ENCODE measurements around the gene PACS2. TPM values are rescaled to one million over a fixed set of nuclear protein-coding genes. Genes with fewer than 3 reads are reported as not detected.
A peak's percentile ranks its signal among the peaks of the same experiment; 100 is the strongest.

Gene PACS2
- total RNA-seq, 1 donor from 2014 or later: 32.3 TPM

DNA sequence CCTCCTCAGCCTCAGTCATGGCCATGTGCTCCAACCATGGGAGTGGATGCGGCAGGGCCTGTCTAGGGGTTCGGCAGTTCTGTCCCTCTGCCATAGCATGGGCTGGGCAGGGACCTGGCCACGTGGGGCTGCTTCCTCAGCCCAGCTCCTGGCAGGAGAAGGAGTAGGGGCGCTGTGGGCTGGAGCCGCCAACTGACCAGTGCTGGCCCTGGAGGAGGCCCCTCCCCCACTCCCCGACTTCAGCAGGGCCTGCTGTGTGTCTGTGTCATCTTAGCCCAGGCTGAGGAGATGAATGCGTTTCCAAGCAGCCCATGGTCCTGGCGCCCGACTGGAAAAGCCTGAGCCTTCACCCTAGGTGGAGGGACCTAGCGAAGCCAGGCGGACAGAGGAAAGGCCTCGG, 2.7 kb upstream of the PACS2 start:
- no peak overlapping the region for H3K4me3 Mint-ChIP-seq
- no peak overlapping the region for H3K27ac Mint-ChIP-seq
- no peak for DNase-seq (ENCODE audit: low spot score)
- peaks cover 19% of the 10 kb centered on the region for H3K4me1 Mint-ChIP-seq (ENCODE audit: low read depth)
- no peaks in the 10 kb centered on the region for H3K36me3 Mint-ChIP-seq (ENCODE audit: low read depth)
- peaks cover 8% of the 10 kb centered on the region for H3K27me3 Mint-ChIP-seq (ENCODE audit: insufficient read depth)
- H3K9me3 Mint-ChIP-seq: no peaks in the 10 kb centered on the region
- intact Hi-C loops (cut with micrococcal nuclease): loop anchor here (10.0 kb wide), 1 partner anchor 517 kb away; the partner anchor contains the start of gene AKT1

DNA sequence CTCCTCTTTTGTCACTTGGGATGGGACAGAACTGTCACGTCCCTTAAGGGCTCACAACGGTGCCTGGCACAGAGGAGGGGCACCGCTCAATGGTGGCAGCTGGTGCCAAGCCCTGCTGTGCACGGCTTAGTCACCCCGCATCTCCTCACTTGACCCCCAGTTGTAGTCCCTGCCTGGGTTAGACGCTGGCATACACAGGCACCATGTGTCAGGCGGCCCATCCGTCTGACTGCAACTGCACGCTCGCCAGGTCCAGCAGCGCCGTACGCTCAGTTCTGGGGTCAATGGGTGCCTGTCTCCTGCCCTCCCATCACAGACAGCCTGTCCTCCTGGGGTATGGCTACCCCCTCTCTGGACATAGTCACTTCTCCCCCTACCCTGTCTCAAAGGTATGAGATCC, 1.6 kb upstream of the PACS2 start:
- H3K27ac Mint-ChIP-seq: peak overlapping the region; percentile 80
- H3K9me3 Mint-ChIP-seq: no peaks in the 10 kb centered on the region
- peak overlapping the region; percentile 86 for H3K4me3 Mint-ChIP-seq
- intact Hi-C loops (cut with micrococcal nuclease): loop anchor here (10.0 kb wide), 1 partner anchor 518 kb away; the partner anchor contains the start of gene AKT1
- no peaks in the 10 kb centered on the region for H3K36me3 Mint-ChIP-seq (ENCODE audit: low read depth)
- DNase-seq (ENCODE audit: low spot score): no peak
- H3K27me3 Mint-ChIP-seq (ENCODE audit: insufficient read depth): peaks cover 8% of the 10 kb centered on the region
- H3K4me1 Mint-ChIP-seq (ENCODE audit: low read depth): peaks cover 19% of the 10 kb centered on the region

DNA sequence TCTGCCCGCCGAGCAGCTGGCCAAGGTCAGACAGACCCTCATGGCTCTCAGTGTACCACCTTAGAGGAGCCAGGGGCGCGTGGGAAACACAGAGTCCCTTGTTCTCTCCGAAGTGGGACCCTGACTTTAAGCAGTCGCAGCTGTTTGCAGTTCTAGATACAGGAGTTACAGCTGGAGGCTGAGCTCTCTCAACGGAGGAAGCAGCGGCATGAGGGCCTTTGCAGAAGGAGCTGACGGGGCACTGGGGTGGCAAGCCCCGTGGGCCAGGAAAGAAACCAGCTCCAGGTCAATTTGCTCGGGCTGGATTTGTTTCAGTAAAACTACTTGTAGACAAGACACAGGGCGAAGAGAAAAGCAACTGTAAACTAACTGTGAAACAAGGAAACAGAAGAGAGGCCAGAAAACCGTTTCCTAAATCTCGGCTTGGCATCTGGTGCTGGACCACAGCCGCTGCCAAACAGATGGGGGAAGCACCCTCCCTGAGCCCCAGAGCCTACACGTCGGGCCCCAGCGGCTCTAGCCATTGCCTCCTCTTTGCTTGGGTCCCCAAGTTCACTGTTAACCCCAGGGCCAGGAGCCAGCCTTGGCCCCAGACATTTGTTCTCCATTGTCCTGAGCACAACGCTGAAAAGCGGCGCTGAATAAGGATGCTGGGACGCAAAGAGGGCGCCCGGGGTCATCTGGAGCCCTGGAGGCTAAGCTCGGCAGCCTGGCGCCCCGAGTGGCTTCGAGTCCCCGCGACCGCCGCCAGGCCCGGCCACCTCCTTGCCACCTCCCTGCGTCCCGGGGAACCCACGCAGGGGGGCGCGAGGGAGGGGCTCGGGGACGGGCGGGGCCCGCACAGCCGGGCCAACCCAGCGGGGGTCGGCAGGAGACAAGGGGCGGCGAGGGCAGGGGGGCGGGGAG, 914 bp upstream of the PACS2 start:
- Mint-ChIP-seq H3K4me3 (peak overlapping the region; percentile 86), H3K27me3 (ENCODE audit: insufficient read depth) (peaks cover 8% of the 10 kb centered on the region), H3K36me3 (ENCODE audit: low read depth) (no peaks in the 10 kb centered on the region), H3K27ac (peak overlapping the region; percentile 80), H3K4me1 (ENCODE audit: low read depth) (peaks cover 19% of the 10 kb centered on the region), H3K9me3 (no peaks in the 10 kb centered on the region)
- DNase-seq (ENCODE audit: low spot score): no peak
- intact Hi-C loops (cut with micrococcal nuclease): loop anchor here (1.0 to 10.0 kb wide), 3 partner anchors 12 to 519 kb away; partner anchors contain the start of genes AKT1, BRF1 and TEX22

DNA sequence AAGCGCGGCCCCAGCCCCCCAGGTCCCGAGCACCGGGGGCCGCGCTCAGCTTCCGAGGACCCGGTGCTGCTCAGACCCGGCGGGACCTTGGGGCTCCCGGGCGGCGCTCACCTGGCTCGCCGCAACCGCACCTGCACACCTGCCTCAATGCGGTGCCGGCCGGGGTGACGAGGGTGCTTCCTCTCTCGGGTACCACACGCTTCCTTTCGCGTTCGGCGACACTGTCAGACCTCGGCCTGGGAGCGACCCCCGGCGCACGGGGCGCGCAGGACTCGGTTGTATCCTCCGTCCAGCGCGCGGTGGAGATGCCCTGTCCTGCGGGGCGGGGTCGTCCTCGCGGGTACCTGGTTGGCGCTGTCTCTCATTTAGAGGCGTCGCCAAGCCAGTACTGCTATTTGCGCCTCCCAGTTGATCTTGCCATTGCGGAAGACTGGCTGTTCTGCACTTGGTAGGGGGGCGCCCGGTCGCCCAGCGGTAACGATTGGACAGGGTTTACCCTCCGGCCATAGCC, 718 bp downstream of the PACS2 start:
- intact Hi-C loops (cut with micrococcal nuclease): loop anchor here (10.0 kb wide), 1 partner anchor 520 kb away; the partner anchor contains the start of gene AKT1
- H3K4me3 Mint-ChIP-seq: peak overlapping the region; percentile 90
- H3K9me3 Mint-ChIP-seq: no peaks in the 10 kb centered on the region
- H3K27me3 Mint-ChIP-seq (ENCODE audit: insufficient read depth): peaks cover 11% of the 10 kb centered on the region
- peaks cover 24% of the 10 kb centered on the region for H3K4me1 Mint-ChIP-seq (ENCODE audit: low read depth)
- peak overlapping the region; percentile 78 for H3K27ac Mint-ChIP-seq
- H3K36me3 Mint-ChIP-seq (ENCODE audit: low read depth): peaks cover 1% of the 10 kb centered on the region
- DNase-seq (ENCODE audit: low spot score): peak; percentile 37

DNA sequence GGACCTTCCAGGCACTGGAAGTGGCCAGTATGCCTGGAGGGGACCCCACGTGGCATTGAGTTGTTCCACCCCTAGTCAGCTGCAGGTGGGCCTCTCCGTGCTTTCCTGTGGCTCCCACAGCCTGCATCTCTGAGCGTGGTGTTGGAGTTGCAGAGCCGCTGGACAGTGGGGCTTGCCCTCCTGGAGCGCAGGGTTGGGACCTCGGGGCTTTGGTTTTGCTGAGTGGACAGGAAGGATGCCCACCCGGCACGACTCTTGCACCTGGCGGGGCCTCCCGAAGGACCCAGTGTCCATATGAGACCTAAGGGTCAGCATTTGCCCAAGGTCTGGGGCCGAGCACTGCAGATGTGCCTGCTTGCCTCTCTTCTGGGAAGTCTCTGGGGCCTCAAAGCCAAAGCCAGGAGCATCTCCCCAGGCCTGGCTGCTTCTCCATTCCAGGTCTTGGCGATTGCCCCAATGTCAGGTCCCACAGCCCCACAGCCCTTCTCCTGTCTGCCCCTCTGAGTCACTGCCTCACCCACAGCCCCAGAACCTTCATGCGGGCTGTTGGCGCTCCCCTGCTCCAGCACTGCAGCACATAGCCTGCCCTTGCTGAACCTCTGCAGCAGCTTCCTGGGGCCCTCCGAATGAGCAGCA, 1.5 kb downstream of the PACS2 start:
- Mint-ChIP-seq H3K4me3 (peak overlapping the region; percentile 90), H3K4me1 (ENCODE audit: low read depth) (peaks cover 24% of the 10 kb centered on the region), H3K27me3 (ENCODE audit: insufficient read depth) (peaks cover 11% of the 10 kb centered on the region), H3K36me3 (ENCODE audit: low read depth) (peaks cover 1% of the 10 kb centered on the region), H3K9me3 (no peaks in the 10 kb centered on the region), H3K27ac (peak overlapping the region; percentile 78)
- intact Hi-C loops (cut with micrococcal nuclease): loop anchor here (2.0 to 10.0 kb wide), 2 partner anchors 37 to 521 kb away; partner anchors contain the start of gene AKT1
- DNase-seq (ENCODE audit: low spot score): no peak

DNA sequence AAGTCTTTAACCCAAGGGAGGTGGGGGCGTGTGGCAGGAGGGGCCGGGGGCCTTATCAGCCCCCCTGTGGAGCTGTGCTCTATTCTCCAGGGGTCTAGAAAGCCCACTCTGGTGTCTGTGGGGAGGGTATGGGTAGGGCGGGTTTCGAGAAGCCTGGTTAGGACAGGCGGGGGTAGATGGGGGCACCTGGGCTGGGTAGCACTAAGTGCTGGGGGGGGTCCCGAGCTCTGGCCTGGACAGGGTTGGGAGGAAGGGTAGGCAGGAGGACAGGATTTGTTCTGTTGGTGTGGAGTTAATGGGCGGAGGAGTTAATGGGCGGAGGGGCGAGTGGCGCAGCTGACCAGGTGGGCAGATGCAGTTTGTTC, 2.0 kb downstream of the PACS2 start:
- Mint-ChIP-seq H3K9me3 (no peaks in the 10 kb centered on the region), H3K27ac (no peak overlapping the region), H3K4me3 (peak overlapping the region; percentile 90), H3K36me3 (ENCODE audit: low read depth) (peaks cover 1% of the 10 kb centered on the region), H3K27me3 (ENCODE audit: insufficient read depth) (peaks cover 11% of the 10 kb centered on the region), H3K4me1 (ENCODE audit: low read depth) (peaks cover 24% of the 10 kb centered on the region)
- DNase-seq (ENCODE audit: low spot score): no peak
- intact Hi-C loops (cut with micrococcal nuclease): loop anchor here (2.0 to 10.0 kb wide), 2 partner anchors 36 to 522 kb away; partner anchors contain the start of gene AKT1

DNA sequence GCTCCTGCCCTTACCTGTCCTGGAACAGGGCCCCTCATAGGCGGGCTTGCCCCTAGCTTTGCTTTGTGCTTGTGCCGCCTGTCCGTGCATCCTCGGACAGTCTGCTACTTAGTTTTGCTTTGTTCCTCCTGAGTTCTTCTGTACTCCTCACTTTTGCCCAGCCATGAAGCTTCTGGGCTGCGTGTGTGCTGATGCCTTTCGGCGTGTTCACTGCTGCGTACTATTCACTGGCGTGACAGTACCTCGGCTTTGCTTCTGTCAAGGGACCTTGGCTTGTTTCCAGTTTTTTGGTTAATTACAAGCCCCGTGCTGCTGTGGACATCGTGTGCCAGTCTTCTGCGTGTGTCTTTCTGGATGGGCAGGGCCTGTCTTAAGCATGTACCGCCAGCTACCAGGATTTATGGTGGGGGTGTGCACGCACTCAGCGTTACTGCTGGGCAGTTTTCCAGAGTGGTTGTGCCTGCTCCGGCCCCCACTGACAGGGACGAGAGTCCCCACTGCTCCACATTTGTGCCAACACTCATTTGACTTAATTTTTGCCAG, 2.5 kb downstream of the PACS2 start:
- peaks cover 1% of the 10 kb centered on the region for H3K36me3 Mint-ChIP-seq (ENCODE audit: low read depth)
- peaks cover 11% of the 10 kb centered on the region for H3K27me3 Mint-ChIP-seq (ENCODE audit: insufficient read depth)
- peaks cover 24% of the 10 kb centered on the region for H3K4me1 Mint-ChIP-seq (ENCODE audit: low read depth)
- H3K27ac Mint-ChIP-seq: no peak overlapping the region
- intact Hi-C loops (cut with micrococcal nuclease): loop anchor here (2.0 to 10.0 kb wide), 2 partner anchors 36 to 522 kb away; partner anchors contain the start of gene AKT1
- peak overlapping the region; percentile 90 for H3K4me3 Mint-ChIP-seq
- no peaks in the 10 kb centered on the region for H3K9me3 Mint-ChIP-seq
- no peak for DNase-seq (ENCODE audit: low spot score)

DNA sequence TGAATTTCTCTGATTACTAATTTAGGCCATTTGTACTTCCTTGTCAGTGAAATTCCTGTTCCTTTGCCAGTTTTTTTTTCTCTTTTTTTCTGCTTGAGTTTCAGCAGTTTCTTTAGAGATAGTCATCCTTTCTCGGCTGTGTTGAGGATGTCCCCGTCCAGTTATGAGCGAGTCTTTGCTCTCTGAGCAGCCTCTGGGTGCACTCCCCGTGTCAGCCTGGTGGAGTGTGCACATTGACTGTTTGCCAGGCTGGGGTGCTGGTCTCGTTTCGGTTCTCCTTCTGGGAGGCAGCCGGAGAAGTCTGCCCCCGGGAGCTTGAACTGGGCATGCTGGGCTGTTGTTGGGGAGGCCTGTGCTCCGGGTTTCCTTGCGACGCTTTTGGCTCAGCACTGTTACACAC, 3.0 kb downstream of the PACS2 start:
- peaks cover 11% of the 10 kb centered on the region for H3K27me3 Mint-ChIP-seq (ENCODE audit: insufficient read depth)
- H3K9me3 Mint-ChIP-seq: no peaks in the 10 kb centered on the region
- H3K36me3 Mint-ChIP-seq (ENCODE audit: low read depth): peaks cover 1% of the 10 kb centered on the region
- H3K4me1 Mint-ChIP-seq (ENCODE audit: low read depth): peaks cover 24% of the 10 kb centered on the region
- intact Hi-C loops (cut with micrococcal nuclease): loop anchor here (2.0 to 10.0 kb wide), 2 partner anchors 35 to 523 kb away; partner anchors contain the start of gene AKT1
- H3K4me3 Mint-ChIP-seq: no peak overlapping the region
- DNase-seq (ENCODE audit: low spot score): no peak
- H3K27ac Mint-ChIP-seq: no peak overlapping the region

DNA sequence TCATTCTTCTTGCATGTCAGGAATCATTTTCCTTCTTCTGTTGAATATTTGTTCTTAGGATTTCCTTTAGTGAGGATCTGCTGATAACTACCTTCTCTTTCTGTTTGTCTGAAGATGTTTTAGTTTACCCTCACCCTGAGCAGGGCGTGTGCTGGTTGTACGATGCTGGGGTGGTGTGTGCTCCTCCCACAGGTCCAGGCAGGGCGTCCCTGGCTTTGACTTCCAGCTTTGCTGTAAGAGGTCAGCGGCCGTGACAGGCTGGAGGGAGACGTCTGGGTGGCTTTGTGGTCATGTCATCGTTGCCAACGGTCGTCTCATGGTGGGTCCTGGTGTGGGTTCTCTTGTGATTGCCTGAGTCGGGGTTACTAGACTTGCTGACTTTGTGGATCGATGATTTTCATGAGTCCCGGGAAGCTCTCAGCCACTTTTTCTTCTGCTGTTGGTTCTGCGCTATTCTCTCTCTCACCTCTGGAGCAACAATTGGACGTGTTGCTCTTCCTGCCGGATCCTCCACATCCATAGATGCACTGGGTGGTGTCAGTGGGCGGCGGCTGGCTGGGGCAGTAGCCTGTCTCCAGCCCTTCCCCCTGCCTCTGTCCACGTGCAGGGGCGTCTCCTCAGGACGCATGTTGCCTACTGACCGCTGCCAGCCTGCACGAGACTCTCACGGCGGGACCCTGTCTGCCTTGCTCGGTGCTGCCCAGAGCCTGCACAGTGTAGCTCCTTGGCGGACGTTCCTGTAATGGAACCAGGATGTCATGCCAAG, 8.4 kb downstream of the PACS2 start:
- H3K4me3 Mint-ChIP-seq: no peak overlapping the region
- H3K9me3 Mint-ChIP-seq: no peaks in the 10 kb centered on the region
- intact Hi-C loops (cut with micrococcal nuclease): no loop called here
- peaks cover 6% of the 10 kb centered on the region for H3K36me3 Mint-ChIP-seq (ENCODE audit: low read depth)
- DNase-seq (ENCODE audit: low spot score): no peak
- peaks cover 10% of the 10 kb centered on the region for H3K4me1 Mint-ChIP-seq (ENCODE audit: low read depth)
- H3K27ac Mint-ChIP-seq: no peak overlapping the region
- peaks cover 3% of the 10 kb centered on the region for H3K27me3 Mint-ChIP-seq (ENCODE audit: insufficient read depth)

DNA sequence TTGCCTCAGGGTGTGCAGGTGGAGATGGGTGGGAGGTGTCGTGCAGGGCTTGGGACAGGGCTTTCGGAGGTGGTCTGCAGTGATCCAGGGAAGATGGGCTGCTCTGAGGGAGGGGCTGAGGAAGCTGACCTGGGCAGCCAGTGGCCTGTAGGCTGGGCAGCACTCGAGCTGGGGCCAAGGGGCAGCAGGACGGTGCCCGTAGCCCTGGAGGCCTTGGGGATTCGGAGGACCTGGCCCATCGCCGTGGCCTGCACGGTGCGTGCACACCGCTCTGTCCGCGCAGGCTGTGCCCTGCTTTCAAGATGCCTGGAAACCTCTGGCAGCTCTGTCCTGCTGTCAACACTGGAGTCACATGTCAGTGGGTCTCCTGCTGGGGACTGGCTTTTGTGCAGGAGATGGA, 9.1 kb downstream of the PACS2 start:
- no peak overlapping the region for H3K4me3 Mint-ChIP-seq
- peaks cover 10% of the 10 kb centered on the region for H3K4me1 Mint-ChIP-seq (ENCODE audit: low read depth)
- H3K9me3 Mint-ChIP-seq: no peaks in the 10 kb centered on the region
- H3K27ac Mint-ChIP-seq: no peak overlapping the region
- H3K36me3 Mint-ChIP-seq (ENCODE audit: low read depth): peaks cover 6% of the 10 kb centered on the region
- peaks cover 3% of the 10 kb centered on the region for H3K27me3 Mint-ChIP-seq (ENCODE audit: insufficient read depth)
- intact Hi-C loops (cut with micrococcal nuclease): no loop called here
- no peak for DNase-seq (ENCODE audit: low spot score)

DNA sequence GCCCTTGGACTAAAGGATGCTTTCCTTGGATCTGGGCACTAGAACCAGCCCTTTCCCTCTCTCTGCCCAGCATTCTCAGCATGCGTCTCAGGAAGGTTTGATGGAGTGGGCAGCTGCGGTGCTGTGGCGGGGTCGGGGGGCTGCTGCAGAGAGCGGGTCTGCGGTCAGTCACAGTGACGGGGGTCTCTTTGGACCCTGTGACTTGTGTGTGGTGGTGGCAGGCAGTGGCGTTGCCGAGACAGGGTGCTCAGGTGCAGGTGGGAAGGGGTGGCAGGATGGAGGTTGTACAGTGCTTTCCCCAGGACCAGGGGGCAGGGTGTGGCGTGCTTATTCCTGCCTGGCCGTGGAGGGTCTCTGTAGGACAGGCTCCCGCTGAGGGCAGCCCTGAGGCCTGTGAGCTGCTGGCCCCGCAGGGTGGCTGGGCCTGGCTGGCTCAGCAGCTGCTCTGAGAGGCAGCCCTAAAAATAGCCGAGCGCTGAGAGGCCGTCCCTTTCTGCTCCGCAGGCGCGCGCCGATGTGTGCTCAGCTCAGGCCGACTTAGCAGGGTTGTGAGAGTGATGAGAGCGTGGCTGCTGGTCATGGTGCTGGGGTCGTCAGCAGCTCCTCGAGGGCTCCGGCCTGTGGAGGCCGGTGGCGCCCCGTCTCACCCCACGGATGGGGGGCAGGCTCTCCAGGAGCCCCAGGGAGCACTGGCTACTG, 9.7 kb downstream of the PACS2 start:
- Mint-ChIP-seq H3K27ac (no peak overlapping the region), H3K4me1 (ENCODE audit: low read depth) (peaks cover 10% of the 10 kb centered on the region), H3K27me3 (ENCODE audit: insufficient read depth) (peaks cover under 1% of the 10 kb centered on the region), H3K36me3 (ENCODE audit: low read depth) (peaks cover 6% of the 10 kb centered on the region), H3K9me3 (no peaks in the 10 kb centered on the region), H3K4me3 (no peak overlapping the region)
- intact Hi-C loops (cut with micrococcal nuclease): no loop called here
- no peak for DNase-seq (ENCODE audit: low spot score)
